Epithelial cell of esophagus (primary cell): ENCODE measurements around the gene UPK1B.
"Not testable (repeated sequence)": the region's sequence is repeated elsewhere in the genome, so short reads cannot be mapped to it uniquely, and the experiment has no call there.

Experiments used
- DNase-seq: peaks from one replicate; pipeline ENCODE4 v3.0.0; 2010; ENCODE audit warnings: low read depth
- H3K4me3 ChIP-seq: 2 replicates; pipeline ENCODE4 v1.5.1; 2011; ENCODE audit warnings: mild to moderate bottlenecking, low read length, control low read depth
- TF ChIP-seq, protein P1 (sequence below): IDR thresholded peaks from 2 replicates; pipeline ENCODE4 v1.5.1; 2011; ENCODE audit warnings: low read depth, mild to moderate bottlenecking, low read length, control low read depth, inconsistent platforms; ENCODE audit not compliant: insufficient read depth; ENCODE audit errors: missing control alignments

Gene UPK1B

DNA sequence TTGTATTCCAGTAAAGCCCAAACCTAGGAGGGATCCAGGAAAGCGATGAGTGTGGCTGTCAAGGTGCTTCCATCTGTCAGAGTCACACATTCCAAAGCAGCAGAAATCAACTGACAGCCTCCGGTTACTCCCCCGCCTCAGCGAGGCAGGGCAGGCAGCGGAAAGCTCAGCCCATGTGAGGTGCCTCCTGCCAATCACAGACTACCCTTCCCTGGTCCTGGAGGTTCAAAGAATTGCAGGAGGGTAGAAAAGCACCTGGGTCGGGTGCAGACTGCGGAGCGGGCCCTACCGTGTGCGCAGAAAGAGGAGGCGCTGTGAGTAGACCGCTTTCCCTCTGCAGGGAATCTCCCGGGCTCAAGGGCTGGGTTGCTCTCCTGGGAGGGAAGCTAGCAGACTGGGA lies at the start of gene UPK1B:
UPK1B (plus strand) TSS at position 274 of the 400 bp plus-strand sequence. CDS start 13,144 bp downstream, outside the sequence.
- DNase-seq: peak; percentile 68
- TF ChIP-seq, protein P1, sequence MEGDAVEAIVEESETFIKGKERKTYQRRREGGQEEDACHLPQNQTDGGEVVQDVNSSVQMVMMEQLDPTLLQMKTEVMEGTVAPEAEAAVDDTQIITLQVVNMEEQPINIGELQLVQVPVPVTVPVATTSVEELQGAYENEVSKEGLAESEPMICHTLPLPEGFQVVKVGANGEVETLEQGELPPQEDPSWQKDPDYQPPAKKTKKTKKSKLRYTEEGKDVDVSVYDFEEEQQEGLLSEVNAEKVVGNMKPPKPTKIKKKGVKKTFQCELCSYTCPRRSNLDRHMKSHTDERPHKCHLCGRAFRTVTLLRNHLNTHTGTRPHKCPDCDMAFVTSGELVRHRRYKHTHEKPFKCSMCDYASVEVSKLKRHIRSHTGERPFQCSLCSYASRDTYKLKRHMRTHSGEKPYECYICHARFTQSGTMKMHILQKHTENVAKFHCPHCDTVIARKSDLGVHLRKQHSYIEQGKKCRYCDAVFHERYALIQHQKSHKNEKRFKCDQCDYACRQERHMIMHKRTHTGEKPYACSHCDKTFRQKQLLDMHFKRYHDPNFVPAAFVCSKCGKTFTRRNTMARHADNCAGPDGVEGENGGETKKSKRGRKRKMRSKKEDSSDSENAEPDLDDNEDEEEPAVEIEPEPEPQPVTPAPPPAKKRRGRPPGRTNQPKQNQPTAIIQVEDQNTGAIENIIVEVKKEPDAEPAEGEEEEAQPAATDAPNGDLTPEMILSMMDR: no peak

DNA sequence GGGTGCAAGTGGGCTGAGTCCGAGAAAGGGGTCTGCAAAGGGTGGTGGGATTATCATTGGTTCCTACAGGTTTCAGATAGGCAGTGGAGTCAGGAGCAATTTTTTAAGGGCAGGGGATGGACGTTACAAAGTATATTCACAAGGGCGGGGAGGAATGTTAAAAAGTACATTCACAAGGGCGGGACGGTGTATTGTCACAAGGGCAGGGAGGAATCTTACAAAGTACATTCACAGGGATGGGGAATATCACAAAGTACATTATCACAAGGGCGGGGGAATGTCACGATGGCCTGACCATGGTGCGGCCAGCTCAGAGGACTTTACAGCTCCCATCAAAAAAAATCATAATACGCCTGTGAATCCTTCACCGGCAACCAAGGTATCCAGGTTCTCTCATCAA lies 48.1 kb upstream of the UPK1B start:
- TF ChIP-seq, protein P1: no peak
- no peak overlapping the region for H3K4me3 ChIP-seq
- DNase-seq: no peak

More for the DNA sequence above, at the start of gene UPK1B:
- peak within 1 kb of the TSS; percentile 54 for H3K4me3 ChIP-seq

DNA sequence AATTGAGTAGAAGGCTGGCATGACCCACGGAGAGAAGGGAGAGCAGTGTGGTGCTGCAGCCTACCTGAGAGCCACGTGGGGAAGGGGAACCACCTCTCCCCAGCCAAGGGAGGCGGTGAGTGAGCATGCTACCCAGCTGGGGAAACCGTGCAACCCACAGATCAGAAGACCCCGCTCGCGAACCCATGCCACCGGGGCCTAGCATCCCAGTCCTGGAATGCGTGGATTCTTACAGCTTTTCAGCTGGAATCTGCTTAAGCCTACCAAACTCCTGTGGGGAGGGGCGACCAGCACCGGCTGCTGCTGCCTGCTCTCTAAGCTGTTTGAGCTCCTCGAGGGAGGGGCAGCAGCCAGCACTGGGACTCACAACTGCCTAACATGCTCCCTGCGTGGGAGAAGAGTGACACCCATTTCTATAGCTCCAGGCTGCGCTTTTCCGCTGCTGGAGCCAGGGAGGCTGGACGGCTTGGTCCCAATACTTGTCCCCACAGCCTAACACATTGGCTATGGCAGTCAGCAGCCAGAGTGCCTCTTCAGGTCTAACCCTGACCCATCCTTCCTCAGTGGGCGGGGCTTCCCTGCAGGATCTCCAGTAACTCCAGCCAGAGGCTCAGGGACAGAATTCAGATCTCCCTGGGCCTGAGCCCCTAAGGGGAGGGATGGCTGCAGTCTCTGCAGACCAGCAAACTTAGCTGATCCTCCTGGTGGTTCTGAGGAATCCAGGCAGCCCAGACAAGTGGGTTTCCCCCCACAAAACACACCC lies 47.5 kb upstream of the UPK1B start:
- H3K4me3 ChIP-seq: no peak overlapping the region
- TF ChIP-seq, protein P1: no peak
- DNase-seq: no peak

DNA sequence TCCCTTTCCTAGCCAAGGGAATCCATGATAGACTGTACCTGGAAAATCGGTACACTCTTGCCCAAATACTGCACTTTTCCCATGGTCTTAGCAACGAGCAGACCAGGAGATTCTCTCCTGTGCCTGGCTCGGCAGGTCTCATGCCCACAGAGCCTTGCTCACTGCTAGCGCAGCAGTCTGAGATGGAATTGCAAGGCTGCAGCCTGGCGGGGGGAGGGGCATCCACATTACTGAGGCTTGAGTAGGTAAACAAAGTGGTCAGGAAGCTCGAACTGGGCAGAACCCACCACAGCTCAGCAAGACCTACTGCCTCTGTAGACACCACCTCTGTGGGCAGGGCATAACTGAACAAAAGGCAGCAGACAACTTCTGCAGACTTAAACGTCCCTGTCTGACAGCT lies 43.1 kb upstream of the UPK1B start:
- not testable (repeated sequence) for H3K4me3 ChIP-seq, DNase-seq

DNA sequence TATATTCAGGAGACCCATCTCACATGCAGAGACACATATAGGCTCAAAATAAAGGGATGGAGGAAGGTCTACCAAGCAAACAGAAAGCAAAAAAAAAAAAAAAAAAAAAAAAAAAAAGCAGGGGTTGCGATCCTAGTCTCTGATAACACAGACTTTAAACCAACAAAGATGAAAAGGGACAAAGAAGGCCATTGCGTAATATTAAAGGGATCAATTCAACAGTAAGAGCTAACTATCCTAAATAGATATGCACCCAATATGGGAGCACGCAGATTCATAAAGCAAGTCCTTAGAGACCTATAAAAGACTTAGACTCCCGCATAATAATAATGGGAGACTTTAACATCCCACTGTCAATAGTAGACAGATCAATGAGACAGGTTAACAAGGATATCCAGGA lies 41.1 kb upstream of the UPK1B start:
- DNase-seq: not testable (repeated sequence)

DNA sequence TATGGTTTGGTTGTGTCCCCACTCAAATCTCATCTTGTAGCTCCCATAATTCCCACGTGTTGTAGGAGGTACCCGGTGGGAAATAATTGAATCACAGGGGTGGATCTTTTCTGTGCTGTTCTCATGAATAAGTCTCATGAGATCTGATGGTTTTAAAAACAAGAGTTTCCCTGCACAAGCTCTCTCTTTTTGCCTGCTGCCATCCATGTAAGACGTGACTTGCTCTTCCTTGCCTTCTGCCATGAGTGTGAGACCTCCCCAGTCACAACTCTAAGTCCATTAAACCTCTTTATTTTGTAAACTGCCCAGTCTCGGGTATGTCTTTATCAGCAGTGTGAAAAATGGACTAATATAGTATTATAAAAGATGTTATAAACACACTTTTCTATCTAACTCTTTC lies 34.0 kb upstream of the UPK1B start:
- H3K4me3 ChIP-seq, DNase-seq: not testable (repeated sequence)

More for the DNA sequence above, 41.1 kb upstream of the UPK1B start:
- not testable (repeated sequence) for H3K4me3 ChIP-seq

DNA sequence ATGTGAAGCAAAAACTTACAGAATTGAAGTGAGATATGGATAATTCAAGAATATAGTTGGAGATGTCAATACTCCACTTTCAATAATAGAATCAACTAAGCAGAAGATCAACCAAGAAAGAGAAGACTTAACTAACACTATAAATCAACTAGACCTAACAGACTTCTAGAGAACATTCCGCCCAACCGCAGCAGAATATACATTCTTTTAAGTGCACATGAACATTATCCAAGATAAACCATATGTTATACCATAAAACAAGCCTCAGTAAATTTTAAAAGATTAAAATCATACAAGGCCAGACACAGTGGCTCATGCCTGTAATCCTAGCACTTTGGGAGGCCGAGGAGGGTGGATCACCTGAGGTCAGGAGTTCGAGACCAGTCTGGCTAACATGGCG lies 32.9 kb upstream of the UPK1B start:
- TF ChIP-seq, protein P1: no peak
- no peak for DNase-seq

DNA sequence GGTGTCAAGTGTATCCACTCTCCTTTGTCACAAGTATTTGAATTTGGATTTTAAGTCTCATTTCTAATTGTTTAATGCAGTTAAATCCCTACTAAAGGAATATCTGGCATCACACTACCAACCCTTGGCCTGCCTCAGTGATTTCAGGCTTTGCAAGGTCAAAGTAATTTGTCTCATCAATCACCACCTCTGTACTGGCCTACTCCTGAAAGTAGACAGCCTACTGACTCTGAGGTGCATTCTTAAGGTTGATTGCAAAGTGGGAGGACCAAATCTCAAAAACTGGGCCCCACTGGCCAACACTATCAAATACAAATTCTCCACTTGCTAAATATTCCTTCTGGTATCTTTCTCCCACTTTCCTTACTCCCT lies 28.3 kb upstream of the UPK1B start:
- no peak for DNase-seq
- no peak overlapping the region for H3K4me3 ChIP-seq
- TF ChIP-seq, protein P1: no peak

More for the DNA sequence above, 32.9 kb upstream of the UPK1B start:
- no peak overlapping the region for H3K4me3 ChIP-seq
